GM10248 (cell line): ENCODE results near the gene FAM53A.

ENCODE experiments used
- CTCF ChIA-PET: fragments of 300-600 bp; sonication (Branson Sonifier 250); formaldehyde crosslinking; extraction: SDS; loops from one replicate; lab custom pipeline; 2021; ENCODE audit warnings: antibody characterized with exemption; lab: Yijun Ruan, JAX
- POLR2A ChIA-PET: fragments of 350-650 bp; sonication (Branson Sonifier 250); formaldehyde crosslinking; extraction: SDS; loops from one replicate; lab custom pipeline; 2020; ENCODE audit warnings: antibody characterized with exemption; lab: Yijun Ruan, JAX
- DNase-seq: peaks from one replicate; pipeline ENCODE4 v3.0.0; 2012; ENCODE audit errors: extremely low spot score
- TF ChIP-seq, protein P1 (sequence below): IDR thresholded peaks from 2 replicates; pipeline ENCODE4 v1.5.1; 2012; ENCODE audit warnings: mild to moderate bottlenecking, low read depth; ENCODE audit errors: extremely low read depth, missing control alignments, control extremely low read depth

Gene FAM53A

DNA sequence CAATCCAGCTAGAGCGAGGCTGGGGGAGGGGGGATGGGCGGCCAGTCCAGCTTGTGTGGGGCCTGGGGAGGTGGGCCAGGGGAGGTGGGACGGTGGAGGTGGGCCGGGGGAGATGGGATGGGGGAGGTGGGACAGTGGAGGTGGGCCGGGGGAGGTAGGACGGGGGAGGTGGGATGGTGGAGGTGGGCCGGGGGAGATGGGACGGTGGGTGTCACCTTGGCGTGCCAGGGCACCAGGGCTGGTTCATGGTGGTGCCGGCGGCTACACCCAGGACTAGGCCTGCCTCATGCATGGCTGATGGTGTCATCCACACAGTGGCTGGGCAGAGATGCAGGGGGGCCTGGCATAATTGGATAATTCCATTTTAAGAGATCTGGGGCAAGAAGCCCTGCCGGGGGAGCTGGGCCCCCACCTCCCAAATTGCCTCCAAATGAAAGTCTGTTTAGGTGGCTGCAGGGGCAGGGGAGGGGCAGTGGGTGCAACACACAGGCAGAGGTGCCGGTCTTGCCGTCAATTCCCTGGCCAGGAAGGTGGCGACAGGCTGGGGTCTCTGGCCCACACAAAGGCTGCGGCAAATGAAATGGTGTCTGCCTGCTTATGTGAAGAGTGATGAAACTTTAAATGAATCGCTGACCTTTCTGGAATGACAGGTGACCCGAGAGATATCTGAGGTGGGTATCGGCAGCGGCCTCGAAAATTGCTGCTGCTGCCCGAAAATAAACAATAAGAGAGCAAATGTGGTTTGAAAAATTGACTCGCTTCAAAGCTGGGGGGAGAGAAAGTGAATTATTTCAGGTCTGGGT lies 82.1 kb downstream of the FAM53A start:
- CTCF ChIA-PET, result no interaction called here
- DNase-seq, result no peak
- POLR2A ChIA-PET, result interaction anchor here (0.6 kb wide), 1 partner anchor 9 kb away, joined by 3 read pairs; no protein-coding TSS in a partner anchor
- TF ChIP-seq, protein P1, sequence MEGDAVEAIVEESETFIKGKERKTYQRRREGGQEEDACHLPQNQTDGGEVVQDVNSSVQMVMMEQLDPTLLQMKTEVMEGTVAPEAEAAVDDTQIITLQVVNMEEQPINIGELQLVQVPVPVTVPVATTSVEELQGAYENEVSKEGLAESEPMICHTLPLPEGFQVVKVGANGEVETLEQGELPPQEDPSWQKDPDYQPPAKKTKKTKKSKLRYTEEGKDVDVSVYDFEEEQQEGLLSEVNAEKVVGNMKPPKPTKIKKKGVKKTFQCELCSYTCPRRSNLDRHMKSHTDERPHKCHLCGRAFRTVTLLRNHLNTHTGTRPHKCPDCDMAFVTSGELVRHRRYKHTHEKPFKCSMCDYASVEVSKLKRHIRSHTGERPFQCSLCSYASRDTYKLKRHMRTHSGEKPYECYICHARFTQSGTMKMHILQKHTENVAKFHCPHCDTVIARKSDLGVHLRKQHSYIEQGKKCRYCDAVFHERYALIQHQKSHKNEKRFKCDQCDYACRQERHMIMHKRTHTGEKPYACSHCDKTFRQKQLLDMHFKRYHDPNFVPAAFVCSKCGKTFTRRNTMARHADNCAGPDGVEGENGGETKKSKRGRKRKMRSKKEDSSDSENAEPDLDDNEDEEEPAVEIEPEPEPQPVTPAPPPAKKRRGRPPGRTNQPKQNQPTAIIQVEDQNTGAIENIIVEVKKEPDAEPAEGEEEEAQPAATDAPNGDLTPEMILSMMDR, result no peak

- ChIA-PET POLR2A (interaction anchor here (0.6 kb wide), 1 partner anchor 8 kb away, joined by 3 read pairs; no protein-coding TSS in a partner anchor), CTCF (no interaction called here)
- DNase-seq, result no peak
These were observed 82.6 kb downstream of the FAM53A start for GRCh38 chr4:1601533-1601835.

GRCh38 chr4:1600811-1601532 lies 83.1 kb downstream of the FAM53A start:
- POLR2A ChIA-PET, result no interaction called here
- TF ChIP-seq, protein P1, result no peak
- no peak for DNase-seq

More at GRCh38 chr4:1601533-1601835, 82.6 kb downstream of the FAM53A start:
- TF ChIP-seq, protein P1, result no peak

GRCh38 chr4:1600211-1600780 lies 83.8 kb downstream of the FAM53A start:
- CTCF ChIA-PET, result no interaction called here
- TF ChIP-seq, protein P1, result no peak
- no peak for DNase-seq
- POLR2A ChIA-PET, result no interaction called here

More at GRCh38 chr4:1600811-1601532, 83.1 kb downstream of the FAM53A start:
- CTCF ChIA-PET, result no interaction called here

DNA sequence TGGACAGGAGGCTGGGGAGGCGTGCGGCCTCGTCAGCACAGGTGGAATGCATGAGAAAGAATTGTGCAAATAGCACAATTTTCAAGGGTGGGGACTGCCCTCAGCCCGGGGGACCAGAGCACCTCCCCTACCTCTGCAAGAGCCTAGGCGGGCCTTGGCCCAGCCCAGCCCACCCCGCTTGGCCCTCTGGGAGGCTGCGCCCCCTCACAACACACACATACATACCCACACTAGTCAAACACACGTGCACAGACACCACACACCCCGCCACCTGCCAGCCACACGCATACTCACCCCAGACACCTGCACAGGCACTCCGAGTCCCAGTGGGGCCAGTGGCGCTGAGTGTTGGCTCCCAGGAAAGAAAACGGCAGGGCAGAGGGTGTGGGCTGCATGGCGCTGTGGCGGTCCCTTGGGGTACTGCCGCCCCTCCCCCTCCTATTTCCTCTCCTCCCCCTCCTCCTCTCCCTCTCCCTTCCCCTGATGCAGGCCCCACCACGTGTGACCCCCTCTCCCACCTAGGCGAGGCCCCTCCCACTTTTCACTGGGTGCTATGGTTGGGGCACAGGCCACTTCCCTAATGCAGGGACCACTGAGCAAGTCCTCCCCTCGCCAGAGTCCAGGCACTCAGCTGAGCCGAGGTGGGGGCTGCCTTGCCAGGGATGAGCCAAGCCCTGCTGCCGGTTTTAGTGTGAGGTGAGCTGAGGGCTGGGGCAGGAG lies 84.5 kb downstream of the FAM53A start:
- CTCF ChIA-PET, result no interaction called here
- POLR2A ChIA-PET, result no interaction called here
- no peak for DNase-seq
- TF ChIP-seq, protein P1, result no peak

- ChIA-PET POLR2A (no interaction called here), CTCF (no interaction called here)
- TF ChIP-seq, protein P1, result no peak
- DNase-seq, result no peak
These were observed 85.1 kb downstream of the FAM53A start for GRCh38 chr4:1599026-1599481.
